PC-9 (cell line): ENCODE results near the gene NUP153. TPM values are rescaled to one million over a fixed set of nuclear protein-coding genes. Genes with fewer than 3 reads are reported as not detected.
"Not testable (repeated sequence)": the region's sequence is repeated elsewhere in the genome, so short reads cannot be mapped to it uniquely, and the experiment has no call there.

ENCODE experiments used
- BruUV-seq: library from RNA; stranded (reverse); fragments of 400-500 nt; replicated peaks from 2 replicates; lab custom pipeline; 2021; lab: Mats Ljungman, UMichigan
- CTCF ChIA-PET: fragments of 300-600 bp; sonication (Branson Sonifier 250); formaldehyde crosslinking; loops from one replicate; lab custom pipeline; 2022; ENCODE audit warnings: antibody characterized with exemption; lab: Charles Lee
- POLR2A ChIA-PET: fragments of 300-600 bp; sonication (Branson Sonifier 250); formaldehyde crosslinking; loops from one replicate; lab custom pipeline; 2022; ENCODE audit warnings: antibody characterized with exemption; ENCODE audit not compliant: unreplicated experiment; lab: Charles Lee
- DNase-seq, 2 experiments: peaks; one replicate each; pipeline versions ENCODE4 v3.0.0 to v3.0.0-alpha.2; 2015 to 2022; ENCODE audit warnings: mixed read lengths in 1 of 2
- H2AFZ ChIP-seq: fragments of 200-600 bp; sonication (generic); 2 replicates; pipeline ENCODE4 v1.8.1; 2017; ENCODE audit warnings: antibody characterized with exemption
- H3F3A ChIP-seq: fragments of 200-600 bp; sonication (generic); 2 replicates; pipeline ENCODE4 v1.8.1; 2017; ENCODE audit warnings: antibody characterized with exemption, mild to moderate bottlenecking, low read depth; ENCODE audit not compliant: insufficient read depth
- H3K27ac ChIP-seq: fragments of 200-600 bp; sonication (generic); 2 replicates; pipeline ENCODE4 v1.6.1; 2016; ENCODE audit warnings: mixed run types
- H3K27me3 ChIP-seq: fragments of 200-600 bp; sonication (generic); 2 replicates; pipeline ENCODE4 v1.6.1; 2016; ENCODE audit warnings: low read depth, mixed run types; ENCODE audit not compliant: insufficient read depth
- H3K36me3 ChIP-seq: fragments of 200-600 bp; sonication (generic); 2 replicates; pipeline ENCODE4 v1.6.1; 2016; ENCODE audit warnings: low read depth, mixed run types
- H3K4me1 ChIP-seq: fragments of 200-600 bp; sonication (generic); replicated peaks from 2 replicates; pipeline ENCODE4 v1.6.1; 2016; ENCODE audit warnings: mixed run types; ENCODE audit not compliant: insufficient read depth
- H3K4me2 ChIP-seq: fragments of 200-600 bp; sonication (generic); 2 replicates; pipeline ENCODE4 v1.6.1; 2017; ENCODE audit warnings: mixed run types
- H3K4me3 ChIP-seq: fragments of 200-600 bp; sonication (generic); 2 replicates; pipeline ENCODE4 v1.6.1; 2016; ENCODE audit warnings: mixed run types
- H3K79me2 ChIP-seq: fragments of 200-600 bp; sonication (generic); 2 replicates; pipeline ENCODE4 v1.6.1; 2017; ENCODE audit warnings: low read depth, mixed run types
- H3K9me2 ChIP-seq: fragments of 200-600 bp; sonication (generic); 2 replicates; pipeline ENCODE4 v1.8.1; 2017; ENCODE audit warnings: mild to moderate bottlenecking; ENCODE audit not compliant: insufficient read depth
- H3K9me3 ChIP-seq: fragments of 200-600 bp; sonication (generic); 2 replicates; pipeline ENCODE4 v1.8.1; 2016; ENCODE audit warnings: low read depth; ENCODE audit not compliant: insufficient read depth
- H4K20me1 ChIP-seq: fragments of 200-600 bp; sonication (generic); 2 replicates; pipeline ENCODE4 v1.8.1; 2017; ENCODE audit not compliant: insufficient read depth
- CTCF ChIP-seq: fragments of 200-600 bp; sonication (generic); conservative IDR thresholded peaks from 2 replicates; pipeline ENCODE4 v1.6.1; 2017; ENCODE audit warnings: mixed run types, antibody characterized with exemption, mild to moderate bottlenecking, moderate library complexity
- EZH2 ChIP-seq: fragments of 200-600 bp; sonication (generic); IDR thresholded peaks from 2 replicates; pipeline ENCODE4 v1.8.0; 2017; ENCODE audit warnings: antibody characterized with exemption, low read depth
- intact Hi-C: fragments of 100-400 bp; cut with micrococcal nuclease; formaldehyde crosslinking; loops from one replicate; pipeline ENCODE4 v1.10.0; 2022; ENCODE audit not compliant: unreplicated experiment
- total RNA-seq: library from RNA; stranded (reverse); gene quantifications from 2 replicates; pipeline ENCODE4 v1.2.3, GENCODE V29; 2021

The NUP153 gene
- total RNA-seq, 1 experiment from 2014 or later: 74.1 TPM

- H3K79me2 ChIP-seq: no peaks in the 10 kb centered on the region
- H3K4me3 ChIP-seq: no peak overlapping the region
- H3K36me3 ChIP-seq: no peaks in the 10 kb centered on the region
- H3K9me3 ChIP-seq: no peaks in the 10 kb centered on the region
- H3K9me2 ChIP-seq: no peaks in the 10 kb centered on the region
- H2AFZ ChIP-seq: no peak overlapping the region
- POLR2A ChIA-PET: no interaction called here
- no TSS peak for BruUV-seq
- H4K20me1 ChIP-seq: no peaks in the 10 kb centered on the region
- H3F3A ChIP-seq: peaks cover 6% of the 10 kb centered on the region; the same call in 1 of the 2 replicates
- CTCF ChIA-PET: interaction anchor here (0.6 kb wide), 4 partner anchors 71 to 941 kb away, joined by 3 to 5 read pairs (median 3); no protein-coding TSS in a partner anchor
- no peak for DNase-seq
- TF ChIP-seq EZH2 (no peak), CTCF (no peak)
- peak overlapping the region; percentile 56; the same call in 1 of the 2 replicates for H3K4me2 ChIP-seq
- H3K27me3 ChIP-seq: no peaks in the 10 kb centered on the region
- no peaks in the 10 kb centered on the region for H3K4me1 ChIP-seq
- no peak overlapping the region for H3K27ac ChIP-seq
- intact Hi-C loops: loop anchor here (1.0 to 10.0 kb wide), 8 partner anchors 169 to 571 kb away; partner anchors contain the start of genes KDM1B, NHLRC1 and TPMT
Observed at GRCh38 chr6:17583811-17584210, 122.9 kb downstream of the NUP153 start.

- BruUV-seq, H3K36me3 ChIP-seq, POLR2A ChIA-PET, H3K9me2 ChIP-seq, H3K79me2 ChIP-seq, H3K27me3 ChIP-seq, H4K20me1 ChIP-seq, H3F3A ChIP-seq, H3K4me1 ChIP-seq, H3K27ac ChIP-seq, DNase-seq, H3K4me2 ChIP-seq, H2AFZ ChIP-seq: not testable (repeated sequence)
- CTCF ChIA-PET: interaction anchor here (0.6 kb wide), 1 partner anchor 726 kb away, joined by 3 read pairs; no protein-coding TSS in a partner anchor
- Histone ChIP-seq H3K4me3 (0 out of 2 replicates have a peak overlapping the region, but pooled peaks have one; percentile 50), H3K9me3 (0 out of 2 replicates have a peak, but pooled peaks cover 11% of the 10 kb centered on the region)
- intact Hi-C loops: loop anchor here (5.0 to 10.0 kb wide), 5 partner anchors 166 to 574 kb away; partner anchors contain the start of genes KDM1B, NHLRC1 and TPMT
Observed at GRCh38 chr6:17581282-17581681, 125.4 kb downstream of the NUP153 start.

- no peaks in the 10 kb centered on the region for H3K4me1 ChIP-seq
- ChIA-PET CTCF (interaction anchor here (0.6 to 0.8 kb wide), 3 partner anchors 20 to 727 kb away, joined by 3 read pairs; no protein-coding TSS in a partner anchor), POLR2A (interaction anchor here (0.6 kb wide), 2 partner anchors 163 to 819 kb away, joined by 4 to 6 read pairs; partner anchors contain the start of gene ATXN1)
- peaks cover 15% of the 10 kb centered on the region; the same call in 1 of the 2 replicates for H3K9me3 ChIP-seq
- TF ChIP-seq CTCF (no peak), EZH2 (no peak)
- peak overlapping the region; percentile 27; the same call in 1 of the 2 replicates for H2AFZ ChIP-seq
- H3K4me3 ChIP-seq: peak overlapping the region; percentile 50; the same call in 1 of the 2 replicates
- H3K4me2 ChIP-seq: peak overlapping the region; percentile 57
- no peaks in the 10 kb centered on the region for H3K79me2 ChIP-seq
- H3K9me2 ChIP-seq: no peaks in the 10 kb centered on the region
- no peaks in the 10 kb centered on the region for H4K20me1 ChIP-seq
- TSS peak; percentile 73 for BruUV-seq
- H3F3A ChIP-seq: peaks cover 6% of the 10 kb centered on the region; the same call in 1 of the 2 replicates
- intact Hi-C loops: loop anchor here (5.0 to 10.0 kb wide), 5 partner anchors 166 to 574 kb away; partner anchors contain the start of genes KDM1B, NHLRC1 and TPMT
- DNase-seq: peak in 1 of 2 experiments; percentile 57
- H3K27me3 ChIP-seq: no peaks in the 10 kb centered on the region
- no peaks in the 10 kb centered on the region for H3K36me3 ChIP-seq
- H3K27ac ChIP-seq: no peak overlapping the region
Observed at GRCh38 chr6:17580518-17581048, 126.1 kb downstream of the NUP153 start.
